ENCODE measurements around the gene CAPG.
"Not testable (repeated sequence)": the region's sequence is repeated elsewhere in the genome, so short reads cannot be mapped to it uniquely, and the experiment has no call there.

The CAPG gene

GRCh38 chr2:85376291-85377065 is 33.7 kb downstream of the CAPG start:
- no peaks in the 10 kb centered on the region for H3K4me1 ChIP-seq (ENCODE audit: control insufficient read depth, insufficient read depth, low read length)
- no peak overlapping the region for H3K27ac ChIP-seq (ENCODE audit: low read depth, low read length)
- H3K9me3 ChIP-seq (ENCODE audit: control insufficient read depth, insufficient read depth, low read length) = peaks cover 7% of the 10 kb centered on the region
- H3K4me3 ChIP-seq (ENCODE audit: low read depth, low read length) = no peak overlapping the region
- H3K36me3 ChIP-seq (ENCODE audit: control insufficient read depth, insufficient read depth, low read length) = peaks cover 5% of the 10 kb centered on the region; the same call in 1 of the 2 replicates
- H3K27me3 ChIP-seq (ENCODE audit: control insufficient read depth, insufficient read depth, low read length) = no peaks in the 10 kb centered on the region
- no peak overlapping the region for H3K9ac ChIP-seq (ENCODE audit: low read depth, low read length)

GRCh38 chr2:85371045-85371444 is 39.1 kb downstream of the CAPG start:
- Histone ChIP-seq H3K4me3 (ENCODE audit: low read depth, low read length) (no peak overlapping the region), H3K9ac (ENCODE audit: low read depth, low read length) (no peak overlapping the region), H3K36me3 (ENCODE audit: control insufficient read depth, insufficient read depth, low read length) (no peaks in the 10 kb centered on the region), H3K9me3 (ENCODE audit: control insufficient read depth, insufficient read depth, low read length) (no peaks in the 10 kb centered on the region), H3K27ac (ENCODE audit: low read depth, low read length) (no peak overlapping the region), H3K27me3 (ENCODE audit: control insufficient read depth, insufficient read depth, low read length) (no peaks in the 10 kb centered on the region), H3K4me1 (ENCODE audit: control insufficient read depth, insufficient read depth, low read length) (no peaks in the 10 kb centered on the region)

DNA sequence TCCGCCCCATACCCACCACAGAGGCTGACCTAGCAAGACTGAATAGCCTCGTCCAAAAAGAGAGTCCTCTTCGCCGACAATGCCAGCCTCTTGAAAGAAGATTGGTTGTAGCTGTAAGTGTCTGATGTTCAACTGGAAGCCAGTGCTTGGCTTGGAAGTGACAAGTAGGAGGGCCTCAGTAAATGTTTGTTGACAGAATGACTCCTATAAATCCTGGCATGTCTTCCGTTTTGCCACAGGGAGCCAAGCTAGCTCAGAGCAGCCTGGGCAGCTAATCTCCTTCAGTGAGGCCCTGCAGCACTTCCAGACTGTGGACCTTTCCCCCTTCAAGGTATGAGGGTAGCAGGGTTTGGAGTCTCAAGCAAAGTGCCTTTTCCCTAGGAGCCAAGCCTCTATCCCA is 40.7 kb downstream of the CAPG start:
- no peaks in the 10 kb centered on the region for H3K27me3 ChIP-seq (ENCODE audit: control insufficient read depth, insufficient read depth, low read length)
- no peaks in the 10 kb centered on the region for H3K9me3 ChIP-seq (ENCODE audit: control insufficient read depth, insufficient read depth, low read length)
- H3K4me3 ChIP-seq (ENCODE audit: low read depth, low read length) = no peak overlapping the region
- no peak overlapping the region for H3K9ac ChIP-seq (ENCODE audit: low read depth, low read length)
- no peaks in the 10 kb centered on the region for H3K4me1 ChIP-seq (ENCODE audit: control insufficient read depth, insufficient read depth, low read length)
- no peaks in the 10 kb centered on the region for H3K36me3 ChIP-seq (ENCODE audit: control insufficient read depth, insufficient read depth, low read length)
- no peak overlapping the region for H3K27ac ChIP-seq (ENCODE audit: low read depth, low read length)

- H3K36me3 ChIP-seq (ENCODE audit: control insufficient read depth, insufficient read depth, low read length) = no peaks in the 10 kb centered on the region
- no peaks in the 10 kb centered on the region for H3K4me1 ChIP-seq (ENCODE audit: control insufficient read depth, insufficient read depth, low read length)
- H3K27ac ChIP-seq (ENCODE audit: low read depth, low read length) = no peak overlapping the region
- H3K4me3 ChIP-seq (ENCODE audit: low read depth, low read length) = no peak overlapping the region
- H3K9me3 ChIP-seq (ENCODE audit: control insufficient read depth, insufficient read depth, low read length) = no peaks in the 10 kb centered on the region
- no peaks in the 10 kb centered on the region for H3K27me3 ChIP-seq (ENCODE audit: control insufficient read depth, insufficient read depth, low read length)
- no peak overlapping the region for H3K9ac ChIP-seq (ENCODE audit: low read depth, low read length)
Measured at GRCh38 chr2:85368921-85369320, 41.2 kb downstream of the CAPG start.

DNA sequence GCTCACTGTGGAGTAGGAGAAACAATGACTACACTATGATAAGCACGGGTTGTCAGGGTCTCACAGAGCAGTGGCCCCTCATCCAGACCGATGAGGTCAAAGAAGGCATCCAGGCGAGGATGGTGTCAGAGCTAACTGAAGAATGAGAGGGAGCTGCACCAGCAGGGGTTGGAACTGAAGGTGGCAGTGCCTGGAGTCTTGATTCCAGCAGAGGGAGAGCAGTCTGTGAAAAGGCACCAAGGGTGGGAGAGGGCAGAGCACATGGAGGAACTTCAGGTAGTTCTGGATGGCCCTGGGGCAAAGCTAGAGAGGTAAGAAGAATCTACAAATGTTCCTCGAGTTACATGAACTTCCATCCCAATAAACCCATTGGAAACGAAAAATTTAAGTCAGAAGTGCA is 43.0 kb downstream of the CAPG start:
- H3K4me3 ChIP-seq (ENCODE audit: low read depth, low read length) = no peak overlapping the region
- no peaks in the 10 kb centered on the region for H3K4me1 ChIP-seq (ENCODE audit: control insufficient read depth, insufficient read depth, low read length)
- H3K9ac ChIP-seq (ENCODE audit: low read depth, low read length) = no peak overlapping the region
- no peaks in the 10 kb centered on the region for H3K27me3 ChIP-seq (ENCODE audit: control insufficient read depth, insufficient read depth, low read length)
- H3K27ac ChIP-seq (ENCODE audit: low read depth, low read length) = no peak overlapping the region
- H3K36me3 ChIP-seq (ENCODE audit: control insufficient read depth, insufficient read depth, low read length) = peaks cover 5% of the 10 kb centered on the region; the same call in 1 of the 2 replicates
- no peaks in the 10 kb centered on the region for H3K9me3 ChIP-seq (ENCODE audit: control insufficient read depth, insufficient read depth, low read length)

GRCh38 chr2:85362653-85363387 is 47.3 kb downstream of the CAPG start:
- not testable (repeated sequence) for H3K4me1 ChIP-seq (ENCODE audit: control insufficient read depth, insufficient read depth, low read length); H3K27ac ChIP-seq (ENCODE audit: low read depth, low read length); H3K4me3 ChIP-seq (ENCODE audit: low read depth, low read length); H3K9me3 ChIP-seq (ENCODE audit: control insufficient read depth, insufficient read depth, low read length); H3K9ac ChIP-seq (ENCODE audit: low read depth, low read length); H3K27me3 ChIP-seq (ENCODE audit: control insufficient read depth, insufficient read depth, low read length)
- H3K36me3 ChIP-seq (ENCODE audit: control insufficient read depth, insufficient read depth, low read length) = peaks cover 12% of the 10 kb centered on the region; the same call in 1 of the 2 replicates

DNA sequence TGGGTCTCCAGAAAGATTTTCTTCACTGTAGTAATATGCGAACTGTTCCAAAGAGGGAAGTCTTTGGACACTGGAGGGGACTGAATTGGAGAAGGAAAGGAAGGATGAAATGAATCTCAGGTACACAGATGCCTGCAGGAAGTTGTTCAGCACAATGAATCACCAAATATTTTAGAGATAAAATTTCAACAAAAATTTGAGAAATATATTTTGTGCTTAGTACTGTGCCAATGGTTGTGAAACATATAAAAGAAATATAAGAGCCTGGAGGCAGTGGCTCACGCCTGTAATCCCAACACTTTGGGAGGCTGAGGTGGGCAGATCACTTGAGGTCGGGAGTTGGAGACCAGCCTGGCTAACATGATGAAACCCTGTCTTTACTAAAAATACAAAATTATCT is 52.4 kb downstream of the CAPG start:
- H3K9ac ChIP-seq (ENCODE audit: low read depth, low read length) = no peak overlapping the region
- H3K4me1 ChIP-seq (ENCODE audit: control insufficient read depth, insufficient read depth, low read length) = no peaks in the 10 kb centered on the region
- H3K36me3 ChIP-seq (ENCODE audit: control insufficient read depth, insufficient read depth, low read length) = peaks cover 20% of the 10 kb centered on the region
- no peak overlapping the region for H3K4me3 ChIP-seq (ENCODE audit: low read depth, low read length)
- no peak overlapping the region for H3K27ac ChIP-seq (ENCODE audit: low read depth, low read length)
- H3K27me3 ChIP-seq (ENCODE audit: control insufficient read depth, insufficient read depth, low read length) = no peaks in the 10 kb centered on the region
- no peaks in the 10 kb centered on the region for H3K9me3 ChIP-seq (ENCODE audit: control insufficient read depth, insufficient read depth, low read length)

DNA sequence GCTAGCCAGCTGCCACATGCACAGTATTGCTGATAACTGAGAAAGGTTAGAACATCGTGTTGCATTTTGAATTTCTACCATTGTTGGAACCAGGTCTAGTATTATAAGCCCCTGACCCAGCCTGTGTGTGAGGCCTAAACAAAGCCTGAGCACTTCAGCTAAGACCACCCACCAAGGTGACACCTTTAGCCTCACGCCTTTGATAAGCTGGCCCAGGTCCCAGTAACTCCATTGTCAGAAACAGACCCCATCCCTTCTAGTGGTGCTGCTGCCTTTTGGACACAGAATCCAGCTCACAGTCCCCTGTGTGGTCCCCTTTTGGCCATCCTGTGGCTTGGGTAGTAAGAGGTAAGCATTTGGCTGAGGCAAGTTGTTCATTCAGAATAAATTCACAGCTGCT is 54.0 kb downstream of the CAPG start:
- Histone ChIP-seq H3K9ac (ENCODE audit: low read depth, low read length) (no peak overlapping the region), H3K27me3 (ENCODE audit: control insufficient read depth, insufficient read depth, low read length) (no peaks in the 10 kb centered on the region), H3K4me3 (ENCODE audit: low read depth, low read length) (no peak overlapping the region), H3K9me3 (ENCODE audit: control insufficient read depth, insufficient read depth, low read length) (no peaks in the 10 kb centered on the region), H3K36me3 (ENCODE audit: control insufficient read depth, insufficient read depth, low read length) (peaks cover 21% of the 10 kb centered on the region), H3K4me1 (ENCODE audit: control insufficient read depth, insufficient read depth, low read length) (no peaks in the 10 kb centered on the region), H3K27ac (ENCODE audit: low read depth, low read length) (no peak overlapping the region)

DNA sequence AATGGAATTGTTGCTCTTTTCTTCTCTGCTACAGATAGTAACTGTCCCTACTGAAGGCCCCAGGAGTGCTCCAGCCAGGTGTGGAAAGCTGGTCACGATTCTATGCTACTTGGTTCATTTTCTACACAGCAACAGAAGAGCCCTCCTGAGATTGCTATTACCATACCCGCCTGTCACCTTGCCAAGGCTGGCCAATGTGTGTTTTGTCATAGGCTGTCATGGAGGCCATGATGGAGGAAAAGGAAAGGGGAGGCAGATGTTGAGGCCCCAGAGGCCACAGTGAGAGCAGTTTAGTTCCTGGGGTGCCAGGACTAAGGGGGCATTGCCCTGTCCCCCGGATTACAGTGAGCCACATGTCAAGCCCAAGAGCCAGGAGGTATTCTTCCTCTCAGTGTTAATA is 54.6 kb downstream of the CAPG start:
- no peaks in the 10 kb centered on the region for H3K9me3 ChIP-seq (ENCODE audit: control insufficient read depth, insufficient read depth, low read length)
- no peak overlapping the region for H3K27ac ChIP-seq (ENCODE audit: low read depth, low read length)
- H3K4me1 ChIP-seq (ENCODE audit: control insufficient read depth, insufficient read depth, low read length) = no peaks in the 10 kb centered on the region
- peak overlapping the region; percentile 96 for H3K4me3 ChIP-seq (ENCODE audit: low read depth, low read length)
- H3K36me3 ChIP-seq (ENCODE audit: control insufficient read depth, insufficient read depth, low read length) = peaks cover 26% of the 10 kb centered on the region
- no peak overlapping the region for H3K9ac ChIP-seq (ENCODE audit: low read depth, low read length)
- H3K27me3 ChIP-seq (ENCODE audit: control insufficient read depth, insufficient read depth, low read length) = no peaks in the 10 kb centered on the region

DNA sequence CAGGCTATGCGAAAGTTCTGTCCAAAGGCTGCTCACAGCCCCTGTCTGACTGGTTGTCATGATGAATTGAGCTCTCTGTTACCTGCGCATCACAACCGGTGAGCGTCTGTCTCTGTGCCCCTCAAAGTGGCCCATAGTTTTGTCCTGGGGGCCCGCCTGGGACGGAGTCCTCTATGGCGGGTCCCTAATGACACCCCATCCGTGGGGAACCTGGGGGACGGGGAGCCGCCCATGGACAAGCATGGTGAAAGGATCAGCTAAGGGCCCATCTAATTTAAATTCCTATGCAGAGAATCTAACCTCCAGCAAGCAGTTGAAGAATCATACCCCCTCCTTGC is 55.1 kb downstream of the CAPG start:
- Histone ChIP-seq H3K27ac (ENCODE audit: low read depth, low read length) (peak overlapping the region; percentile 33), H3K36me3 (ENCODE audit: control insufficient read depth, insufficient read depth, low read length) (peaks cover 30% of the 10 kb centered on the region), H3K27me3 (ENCODE audit: control insufficient read depth, insufficient read depth, low read length) (no peaks in the 10 kb centered on the region), H3K4me1 (ENCODE audit: control insufficient read depth, insufficient read depth, low read length) (no peaks in the 10 kb centered on the region), H3K9ac (ENCODE audit: low read depth, low read length) (peak overlapping the region; percentile 71), H3K9me3 (ENCODE audit: control insufficient read depth, insufficient read depth, low read length) (no peaks in the 10 kb centered on the region), H3K4me3 (ENCODE audit: low read depth, low read length) (peak overlapping the region; percentile 96)

GRCh38 chr2:85354286-85355072 is 55.7 kb downstream of the CAPG start, which contains the start of the genes ELMOD3 and RETSAT:
ELMOD3 (plus strand) TSS chr2:85354769; CDS start chr2:85357199, 2,430 bp downstream.
RETSAT (minus strand) TSS chr2:85354528; CDS start chr2:85354507, 21 bp downstream.
- Histone ChIP-seq H3K27ac (ENCODE audit: low read depth, low read length) (peak within 1 kb of the TSS; percentile 33), H3K36me3 (ENCODE audit: control insufficient read depth, insufficient read depth, low read length) (peaks cover 36% of the 10 kb centered on the region), H3K27me3 (ENCODE audit: control insufficient read depth, insufficient read depth, low read length) (no peaks in the 10 kb centered on the region), H3K4me1 (ENCODE audit: control insufficient read depth, insufficient read depth, low read length) (no peaks in the 10 kb centered on the region), H3K9ac (ENCODE audit: low read depth, low read length) (peak within 1 kb of the TSS; percentile 71), H3K4me3 (ENCODE audit: low read depth, low read length) (peak within 1 kb of the TSS; percentile 96), H3K9me3 (ENCODE audit: control insufficient read depth, insufficient read depth, low read length) (no peaks in the 10 kb centered on the region)
